ENCODE measurements around the gene PLCB3.

DNA sequence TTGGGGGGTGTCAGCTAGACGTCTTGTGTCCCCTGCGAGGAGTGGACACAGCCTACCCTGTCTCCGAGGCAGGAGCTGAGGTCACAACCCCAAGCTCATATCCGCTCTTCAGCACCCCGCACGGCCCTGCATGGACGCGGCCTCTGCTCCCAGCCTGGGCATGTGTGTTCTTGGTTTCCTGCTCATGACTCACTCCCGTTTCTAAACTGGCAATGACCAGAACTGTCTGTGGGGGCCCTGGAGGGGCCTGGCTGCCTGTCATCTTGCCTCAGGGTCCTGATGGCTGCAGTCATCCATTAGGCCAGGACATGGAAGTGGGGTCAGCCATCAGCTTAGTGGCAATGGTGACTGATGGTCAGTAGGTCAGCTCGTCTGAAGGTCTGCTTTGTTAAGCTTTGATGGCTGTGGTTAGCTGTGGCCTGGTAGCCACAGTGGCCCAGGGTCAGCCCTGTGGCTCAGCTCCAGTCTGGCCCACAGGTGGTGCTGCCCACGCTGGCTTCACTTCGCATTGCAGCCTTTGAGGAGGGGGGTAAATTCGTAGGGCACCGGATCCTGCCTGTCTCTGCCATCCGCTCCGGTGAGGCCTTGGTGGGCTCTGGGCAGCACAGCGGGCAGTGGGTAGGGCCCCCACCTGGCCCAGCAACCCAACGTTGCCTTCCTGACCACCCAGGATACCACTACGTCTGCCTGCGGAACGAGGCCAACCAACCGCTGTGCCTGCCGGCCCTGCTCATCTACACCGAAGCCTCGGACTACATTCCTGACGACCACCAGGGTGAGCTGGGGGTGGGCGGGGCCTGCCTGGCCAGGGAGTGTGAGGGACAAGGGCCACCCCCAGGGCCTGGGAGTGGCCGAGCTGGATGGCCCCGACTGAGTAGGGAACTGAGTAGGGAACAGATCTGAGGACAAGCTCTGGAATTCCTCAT lies 12.0 kb downstream of the PLCB3 start:
- TF ChIP-seq, protein P1, sequence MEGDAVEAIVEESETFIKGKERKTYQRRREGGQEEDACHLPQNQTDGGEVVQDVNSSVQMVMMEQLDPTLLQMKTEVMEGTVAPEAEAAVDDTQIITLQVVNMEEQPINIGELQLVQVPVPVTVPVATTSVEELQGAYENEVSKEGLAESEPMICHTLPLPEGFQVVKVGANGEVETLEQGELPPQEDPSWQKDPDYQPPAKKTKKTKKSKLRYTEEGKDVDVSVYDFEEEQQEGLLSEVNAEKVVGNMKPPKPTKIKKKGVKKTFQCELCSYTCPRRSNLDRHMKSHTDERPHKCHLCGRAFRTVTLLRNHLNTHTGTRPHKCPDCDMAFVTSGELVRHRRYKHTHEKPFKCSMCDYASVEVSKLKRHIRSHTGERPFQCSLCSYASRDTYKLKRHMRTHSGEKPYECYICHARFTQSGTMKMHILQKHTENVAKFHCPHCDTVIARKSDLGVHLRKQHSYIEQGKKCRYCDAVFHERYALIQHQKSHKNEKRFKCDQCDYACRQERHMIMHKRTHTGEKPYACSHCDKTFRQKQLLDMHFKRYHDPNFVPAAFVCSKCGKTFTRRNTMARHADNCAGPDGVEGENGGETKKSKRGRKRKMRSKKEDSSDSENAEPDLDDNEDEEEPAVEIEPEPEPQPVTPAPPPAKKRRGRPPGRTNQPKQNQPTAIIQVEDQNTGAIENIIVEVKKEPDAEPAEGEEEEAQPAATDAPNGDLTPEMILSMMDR (IDR thresholded peaks at IDR 0.05), result no peak
- TF ChIP-seq EP300 (IDR thresholded peaks at IDR 0.05; ENCODE audit: low read depth) (no peak), POLR2A (IDR thresholded peaks at IDR 0.05) (no peak)
